BLaER1 (cell line): ENCODE measurements around the gene HDAC4.

ENCODE experiments used
- H3K27ac ChIP-seq: shearing (Covaris generic); formaldehyde crosslinking; 2 replicates; pipeline ENCODE4 v1.8.1; 2022
- H3K27me3 ChIP-seq: shearing (Covaris generic); formaldehyde crosslinking; 2 replicates; pipeline ENCODE4 v1.8.1; 2022
- H3K36me3 ChIP-seq: shearing (Covaris generic); formaldehyde crosslinking; 2 replicates; pipeline ENCODE4 v1.8.1; 2022
- H3K4me1 ChIP-seq: shearing (Covaris generic); formaldehyde crosslinking; 2 replicates; pipeline ENCODE4 v1.8.1; 2022
- H3K4me2 ChIP-seq: shearing (Covaris generic); formaldehyde crosslinking; 2 replicates; pipeline ENCODE4 v1.8.1; 2022
- H3K4me3 ChIP-seq: shearing (Covaris generic); formaldehyde crosslinking; 2 replicates; pipeline ENCODE4 v1.8.1; 2022
- H3K9ac ChIP-seq: shearing (Covaris generic); formaldehyde crosslinking; 2 replicates; pipeline ENCODE4 v1.8.1; 2022
- H3K9me3 ChIP-seq: shearing (Covaris generic); formaldehyde crosslinking; 2 replicates; pipeline ENCODE4 v1.8.1; 2022
- H4K20me1 ChIP-seq: shearing (Covaris generic); formaldehyde crosslinking; 2 replicates; pipeline ENCODE4 v1.8.1; 2022
- Cebpa-rat ChIP-seq: shearing (Covaris generic); IDR thresholded peaks from 2 replicates; pipeline ENCODE4 v1.8.1; 2022

The HDAC4 gene

GRCh38 chr2:239084007-239084406 is 316.8 kb downstream of the HDAC4 start:
- Histone ChIP-seq H4K20me1 (peaks cover 6% of the 10 kb centered on the region; the same call in 1 of the 2 replicates), H3K27ac (no peak overlapping the region), H3K9ac (no peak overlapping the region), H3K27me3 (no peaks in the 10 kb centered on the region), H3K4me1 (no peaks in the 10 kb centered on the region), H3K4me2 (no peak overlapping the region), H3K9me3 (no peaks in the 10 kb centered on the region), H3K36me3 (peaks cover 79% of the 10 kb centered on the region), H3K4me3 (no peak overlapping the region)
- TF ChIP-seq Cebpa-rat: no peak

- Histone ChIP-seq H3K4me3 (no peak overlapping the region), H4K20me1 (peaks cover 7% of the 10 kb centered on the region), H3K4me1 (no peaks in the 10 kb centered on the region), H3K36me3 (peaks cover 82% of the 10 kb centered on the region), H3K4me2 (no peak overlapping the region), H3K27me3 (no peaks in the 10 kb centered on the region), H3K9ac (no peak overlapping the region), H3K27ac (no peak overlapping the region), H3K9me3 (no peaks in the 10 kb centered on the region)
- TF ChIP-seq Cebpa-rat: no peak
These were observed 318.4 kb downstream of the HDAC4 start for GRCh38 chr2:239082425-239082824.

- Histone ChIP-seq H3K4me1 (peaks cover 7% of the 10 kb centered on the region), H3K4me2 (no peak overlapping the region), H3K9ac (no peak overlapping the region), H3K27ac (no peak overlapping the region), H4K20me1 (peaks cover 15% of the 10 kb centered on the region), H3K4me3 (no peak overlapping the region), H3K9me3 (no peaks in the 10 kb centered on the region), H3K36me3 (peaks cover 82% of the 10 kb centered on the region), H3K27me3 (no peaks in the 10 kb centered on the region)
- no peak for TF ChIP-seq Cebpa-rat
These were observed 319.2 kb downstream of the HDAC4 start for GRCh38 chr2:239081622-239082021.

GRCh38 chr2:239081046-239081445 is 319.8 kb downstream of the HDAC4 start:
- no peak for TF ChIP-seq Cebpa-rat
- H4K20me1 ChIP-seq: peaks cover 19% of the 10 kb centered on the region
- H3K9me3 ChIP-seq: no peaks in the 10 kb centered on the region
- no peaks in the 10 kb centered on the region for H3K27me3 ChIP-seq
- no peak overlapping the region for H3K9ac ChIP-seq
- H3K27ac ChIP-seq: no peak overlapping the region
- H3K4me2 ChIP-seq: no peak overlapping the region
- peaks cover 13% of the 10 kb centered on the region for H3K4me1 ChIP-seq
- no peak overlapping the region for H3K4me3 ChIP-seq
- peaks cover 84% of the 10 kb centered on the region for H3K36me3 ChIP-seq

- Histone ChIP-seq H3K9ac (no peak overlapping the region), H3K4me1 (peaks cover 17% of the 10 kb centered on the region), H3K4me3 (no peak overlapping the region), H4K20me1 (peaks cover 27% of the 10 kb centered on the region), H3K4me2 (no peak overlapping the region), H3K9me3 (no peaks in the 10 kb centered on the region), H3K27me3 (no peaks in the 10 kb centered on the region), H3K27ac (no peak overlapping the region), H3K36me3 (peaks cover 94% of the 10 kb centered on the region)
- no peak for TF ChIP-seq Cebpa-rat
These were observed 321.0 kb downstream of the HDAC4 start for GRCh38 chr2:239079671-239080294.

GRCh38 chr2:239078128-239078924 is 322.5 kb downstream of the HDAC4 start:
- peaks cover 17% of the 10 kb centered on the region for H3K4me1 ChIP-seq
- no peak overlapping the region for H3K27ac ChIP-seq
- peaks cover 96% of the 10 kb centered on the region for H3K36me3 ChIP-seq
- no peak overlapping the region for H3K4me3 ChIP-seq
- peaks cover 27% of the 10 kb centered on the region for H4K20me1 ChIP-seq
- no peak overlapping the region for H3K9ac ChIP-seq
- H3K4me2 ChIP-seq: no peak overlapping the region
- no peaks in the 10 kb centered on the region for H3K9me3 ChIP-seq
- no peak for TF ChIP-seq Cebpa-rat
- H3K27me3 ChIP-seq: no peaks in the 10 kb centered on the region

- no peak overlapping the region for H3K4me2 ChIP-seq
These were observed 323.6 kb downstream of the HDAC4 start for GRCh38 chr2:239077260-239077659.

GRCh38 chr2:239075918-239076758 is 324.7 kb downstream of the HDAC4 start:
- H3K4me3 ChIP-seq: no peak overlapping the region
- no peak for TF ChIP-seq Cebpa-rat
- H4K20me1 ChIP-seq: peaks cover 27% of the 10 kb centered on the region
- peaks cover 97% of the 10 kb centered on the region for H3K36me3 ChIP-seq
- peaks cover 17% of the 10 kb centered on the region for H3K4me1 ChIP-seq
- no peaks in the 10 kb centered on the region for H3K27me3 ChIP-seq
- peak overlapping the region; percentile 50 for H3K4me2 ChIP-seq
- H3K27ac ChIP-seq: no peak overlapping the region
- no peak overlapping the region for H3K9ac ChIP-seq
- H3K9me3 ChIP-seq: no peaks in the 10 kb centered on the region

More at GRCh38 chr2:239077260-239077659, 323.6 kb downstream of the HDAC4 start:
- no peak for TF ChIP-seq Cebpa-rat
- Histone ChIP-seq H3K27ac (no peak overlapping the region), H4K20me1 (peaks cover 27% of the 10 kb centered on the region), H3K27me3 (no peaks in the 10 kb centered on the region), H3K9me3 (no peaks in the 10 kb centered on the region), H3K4me1 (peaks cover 17% of the 10 kb centered on the region), H3K36me3 (peaks cover 97% of the 10 kb centered on the region), H3K9ac (no peak overlapping the region), H3K4me3 (no peak overlapping the region)

- H3K9ac ChIP-seq: no peak overlapping the region
- peaks cover 21% of the 10 kb centered on the region for H4K20me1 ChIP-seq
- H3K9me3 ChIP-seq: no peaks in the 10 kb centered on the region
- H3K4me2 ChIP-seq: no peak overlapping the region
- H3K27me3 ChIP-seq: no peaks in the 10 kb centered on the region
- no peak overlapping the region for H3K27ac ChIP-seq
- H3K4me3 ChIP-seq: no peak overlapping the region
- TF ChIP-seq Cebpa-rat: no peak
- H3K4me1 ChIP-seq: peaks cover 17% of the 10 kb centered on the region
- peaks cover 77% of the 10 kb centered on the region for H3K36me3 ChIP-seq
These were observed 326.9 kb downstream of the HDAC4 start for GRCh38 chr2:239073745-239074530.
